ENCODE data around the gene PSENEN. TPM values are rescaled to one million over a fixed set of nuclear protein-coding genes. Genes with fewer than 3 reads are reported as not detected.

PSENEN gene
- total RNA-seq, 4 donors from 2014 or later: 6.6 to 80.0 (median 56.8) TPM

DNA sequence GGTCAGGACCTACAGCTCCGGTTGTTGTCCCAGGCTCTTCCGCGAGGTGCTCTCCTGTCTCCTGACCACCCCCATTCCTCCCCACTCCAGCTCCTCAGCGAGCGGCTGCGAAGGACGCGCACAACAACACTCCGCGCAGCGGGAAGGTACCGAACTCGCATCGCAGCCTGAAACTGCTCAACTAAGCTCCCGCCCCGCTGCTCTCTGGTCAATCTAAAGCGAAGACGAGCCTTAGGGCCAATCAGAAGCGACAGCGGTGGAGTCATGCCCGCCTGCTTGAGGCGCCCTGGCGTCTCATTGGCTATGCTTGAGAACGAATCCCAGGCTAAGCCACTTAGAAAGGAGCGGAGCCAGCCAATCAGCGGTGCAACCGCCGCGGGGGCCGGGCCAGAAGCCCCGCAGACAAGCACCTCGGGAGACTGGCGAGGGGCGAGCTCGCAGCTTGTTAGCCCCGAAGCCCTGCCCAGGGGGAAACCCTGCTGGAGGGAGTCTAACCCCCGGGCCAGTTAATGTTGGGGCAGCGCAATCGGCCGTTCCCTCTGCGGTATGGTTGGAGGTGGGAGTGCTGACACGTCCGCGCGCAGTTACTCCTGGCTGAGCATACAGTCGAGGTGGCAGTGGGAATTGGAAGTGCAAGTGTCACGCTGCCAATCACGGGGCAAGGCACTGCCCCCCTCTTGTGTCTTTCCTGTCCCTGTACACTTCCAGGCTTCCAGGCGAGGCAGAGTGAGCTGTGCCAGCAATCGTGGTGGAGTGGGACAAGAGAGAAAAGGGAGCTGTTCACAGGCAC, 43.0 kb upstream of the PSENEN start:
- H3K9me3 ChIP-seq: no peaks in the 10 kb centered on the region
- 0% methylated on average over 50 of the region's 50 CpGs; no CpG with 5 or more reads in 1 of the 2 donors for WGBS, 2 donors (ENCODE audit: low coverage in 1 of 2)
- intact Hi-C loops (cut with DNase I; ENCODE audit: low total_unique reads): no loop called here
- no peaks in the 10 kb centered on the region for H3K36me3 ChIP-seq
- H3K27ac ChIP-seq: peak overlapping the region; percentile 44 to 72 (median 54)
- H3K4me3 ChIP-seq: peak overlapping the region; percentile 44 to 76 (median 55)
- peaks cover 0 to 15% (median 8%) of the 10 kb centered on the region in 4 donors for H3K4me1 ChIP-seq
- in situ Hi-C loops (cut with MboI; ENCODE audit: low pct_ligation_motif_present in 1 of 4, low pct_unique_long_range_greater_than_20kb in 1 of 4, low sequenced_read_pairs in 3 of 4): no loop called here
- peaks cover 22% of the 10 kb centered on the region for H3K27me3 ChIP-seq
- DNase-seq: peak; percentile 96
- TF ChIP-seq EP300 (IDR thresholded peaks at IDR 0.05; ENCODE audit: low read depth): no peak
- peak in 1 of 3 donors; percentile 63 for TF ChIP-seq POLR2AphosphoS5 (IDR thresholded peaks at IDR 0.05)
- peak; percentile 25 for TF ChIP-seq POLR2A (IDR thresholded peaks at IDR 0.05)
- TF ChIP-seq, protein P1, sequence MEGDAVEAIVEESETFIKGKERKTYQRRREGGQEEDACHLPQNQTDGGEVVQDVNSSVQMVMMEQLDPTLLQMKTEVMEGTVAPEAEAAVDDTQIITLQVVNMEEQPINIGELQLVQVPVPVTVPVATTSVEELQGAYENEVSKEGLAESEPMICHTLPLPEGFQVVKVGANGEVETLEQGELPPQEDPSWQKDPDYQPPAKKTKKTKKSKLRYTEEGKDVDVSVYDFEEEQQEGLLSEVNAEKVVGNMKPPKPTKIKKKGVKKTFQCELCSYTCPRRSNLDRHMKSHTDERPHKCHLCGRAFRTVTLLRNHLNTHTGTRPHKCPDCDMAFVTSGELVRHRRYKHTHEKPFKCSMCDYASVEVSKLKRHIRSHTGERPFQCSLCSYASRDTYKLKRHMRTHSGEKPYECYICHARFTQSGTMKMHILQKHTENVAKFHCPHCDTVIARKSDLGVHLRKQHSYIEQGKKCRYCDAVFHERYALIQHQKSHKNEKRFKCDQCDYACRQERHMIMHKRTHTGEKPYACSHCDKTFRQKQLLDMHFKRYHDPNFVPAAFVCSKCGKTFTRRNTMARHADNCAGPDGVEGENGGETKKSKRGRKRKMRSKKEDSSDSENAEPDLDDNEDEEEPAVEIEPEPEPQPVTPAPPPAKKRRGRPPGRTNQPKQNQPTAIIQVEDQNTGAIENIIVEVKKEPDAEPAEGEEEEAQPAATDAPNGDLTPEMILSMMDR (IDR thresholded peaks at IDR 0.05): no peak

DNA sequence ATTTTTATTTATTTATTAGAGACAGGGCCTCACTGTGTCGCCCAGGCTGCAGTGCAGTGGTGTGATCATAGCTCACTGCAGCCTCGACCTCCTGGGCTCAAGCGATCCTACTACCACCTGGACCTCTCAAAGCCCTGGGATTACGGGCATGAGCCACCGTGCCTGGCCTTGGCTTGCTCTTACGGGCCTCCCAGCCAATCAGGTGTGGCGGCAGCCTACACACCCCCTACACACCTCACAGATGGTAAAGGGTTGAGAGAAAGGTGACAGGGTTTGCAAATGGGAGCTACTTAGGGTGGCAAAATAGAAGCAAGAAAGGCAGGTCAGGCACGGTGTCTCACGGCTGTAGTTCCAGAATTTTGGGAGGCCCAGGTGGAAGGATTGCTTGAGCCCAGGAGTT, 42.1 kb upstream of the PSENEN start:
- TF ChIP-seq POLR2AphosphoS5 (IDR thresholded peaks at IDR 0.05) (no peak), POLR2A (IDR thresholded peaks at IDR 0.05) (no peak), EP300 (IDR thresholded peaks at IDR 0.05; ENCODE audit: low read depth) (no peak)
- TF ChIP-seq, protein P1 (IDR thresholded peaks at IDR 0.05): no peak
- no peaks in the 10 kb centered on the region for H3K9me3 ChIP-seq
- no peak overlapping the region for H3K4me3 ChIP-seq
- 43% methylated on average over 9 of the region's 9 CpGs; no CpG with 5 or more reads in 1 of the 2 donors for WGBS, 2 donors (ENCODE audit: low coverage in 1 of 2)
- no peak overlapping the region for H3K27ac ChIP-seq
- in situ Hi-C loops (cut with MboI; ENCODE audit: low pct_ligation_motif_present in 1 of 4, low pct_unique_long_range_greater_than_20kb in 1 of 4, low sequenced_read_pairs in 3 of 4): no loop called here
- peaks cover 0 to 15% (median 8%) of the 10 kb centered on the region in 4 donors for H3K4me1 ChIP-seq
- H3K27me3 ChIP-seq: peaks cover 22% of the 10 kb centered on the region
- DNase-seq: no peak
- intact Hi-C loops (cut with DNase I; ENCODE audit: low total_unique reads): no loop called here
- no peaks in the 10 kb centered on the region for H3K36me3 ChIP-seq

DNA sequence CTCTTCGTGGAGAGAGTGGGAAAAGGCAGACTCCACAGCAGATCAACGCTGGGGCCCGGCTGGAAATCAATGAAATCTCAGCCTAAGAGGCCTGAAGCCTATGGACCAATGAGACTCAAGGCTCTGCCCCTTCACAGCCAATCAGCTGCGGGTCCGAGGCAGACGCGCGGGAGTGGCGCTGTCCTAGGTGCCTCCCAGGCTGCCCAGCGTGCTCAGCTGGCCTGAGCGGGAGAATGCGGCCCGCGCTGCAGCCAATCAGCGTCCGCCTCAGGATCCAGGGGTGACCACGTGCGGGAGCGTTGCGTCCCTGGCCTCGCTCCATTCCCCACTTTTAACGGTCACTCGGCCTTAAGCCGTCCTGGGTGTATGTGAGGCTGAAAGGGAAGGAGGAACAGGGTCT, 41.2 kb upstream of the PSENEN start, which contains the start of gene ZBTB32:
Gene ZBTB32 (plus strand): TSS at position 341 of the 400 bp plus-strand sequence. CDS start 10,069 bp downstream, outside the sequence.
- in situ Hi-C loops (cut with MboI; ENCODE audit: low pct_ligation_motif_present in 1 of 4, low pct_unique_long_range_greater_than_20kb in 1 of 4, low sequenced_read_pairs in 3 of 4) (no loop called here), intact Hi-C loops (cut with DNase I; ENCODE audit: low total_unique reads) (no loop called here)
- no peak within 1 kb of the TSS for H3K4me3 ChIP-seq
- peak; percentile 30 for DNase-seq
- no peak within 1 kb of the TSS for H3K27ac ChIP-seq
- TF ChIP-seq POLR2AphosphoS5 (IDR thresholded peaks at IDR 0.05): no peak
- no peak for TF ChIP-seq POLR2A (IDR thresholded peaks at IDR 0.05)
- TF ChIP-seq, protein P1 (IDR thresholded peaks at IDR 0.05): no peak
- TF ChIP-seq EP300 (IDR thresholded peaks at IDR 0.05; ENCODE audit: low read depth): no peak
- H3K9me3 ChIP-seq: no peaks in the 10 kb centered on the region
- peaks cover 0 to 15% (median 8%) of the 10 kb centered on the region in 4 donors for H3K4me1 ChIP-seq
- 31 to 46% methylated on average over 3 to 24 of the region's 24 CpGs for WGBS, 2 donors (ENCODE audit: low coverage in 1 of 2)
- peaks cover 22% of the 10 kb centered on the region for H3K27me3 ChIP-seq
- no peaks in the 10 kb centered on the region for H3K36me3 ChIP-seq

- WGBS, 2 donors (ENCODE audit: low coverage in 1 of 2): 92% methylated on average over 1 of the region's 1 CpG; no CpG with 5 or more reads in 1 of the 2 donors
- Histone ChIP-seq H3K4me1 (no peaks in the 10 kb centered on the region), H3K27ac (no peak overlapping the region), H3K36me3 (no peaks in the 10 kb centered on the region), H3K4me3 (no peak overlapping the region), H3K27me3 (peaks cover 18% of the 10 kb centered on the region), H3K9me3 (no peaks in the 10 kb centered on the region)
- TF ChIP-seq EP300 (IDR thresholded peaks at IDR 0.05; ENCODE audit: low read depth) (no peak), POLR2A (IDR thresholded peaks at IDR 0.05) (no peak), POLR2AphosphoS5 (IDR thresholded peaks at IDR 0.05) (no peak)
- TF ChIP-seq, protein P1 (IDR thresholded peaks at IDR 0.05): no peak
- no peak for DNase-seq
- in situ Hi-C loops (cut with MboI; ENCODE audit: low pct_ligation_motif_present in 1 of 4, low pct_unique_long_range_greater_than_20kb in 1 of 4, low sequenced_read_pairs in 3 of 4) (no loop called here), intact Hi-C loops (cut with DNase I; ENCODE audit: low total_unique reads) (no loop called here)
Measured at GRCh38 chr19:35708391-35708790, 37.1 kb upstream of the PSENEN start.
